ENCODE results near the gene TADA1.
"Not testable (repeated sequence)": the region's sequence is repeated elsewhere in the genome, so short reads cannot be mapped to it uniquely, and the experiment has no call there.

TADA1 gene

GRCh38 chr1:166900987-166901386 lies 24.9 kb upstream of the TADA1 start:
- DNase-seq (ENCODE audit: low read depth, low spot score) = no peak
- no peak overlapping the region for H3K4me3 ChIP-seq (ENCODE audit: low read length)

GRCh38 chr1:166899769-166900168 lies 23.7 kb upstream of the TADA1 start:
- no peak overlapping the region for H3K4me3 ChIP-seq (ENCODE audit: low read length)
- no peak for DNase-seq (ENCODE audit: low read depth, low spot score)

GRCh38 chr1:166895766-166896165 lies 19.7 kb upstream of the TADA1 start:
- H3K4me3 ChIP-seq (ENCODE audit: low read length) = no peak overlapping the region
- DNase-seq (ENCODE audit: low read depth, low spot score) = no peak

- DNase-seq (ENCODE audit: low read depth, low spot score) = no peak
- no peak overlapping the region for H3K4me3 ChIP-seq (ENCODE audit: low read length)
Observed at GRCh38 chr1:166889776-166890175, 13.7 kb upstream of the TADA1 start.

GRCh38 chr1:166888373-166889111 lies 12.5 kb upstream of the TADA1 start:
- DNase-seq (ENCODE audit: low read depth, low spot score) = no peak

GRCh38 chr1:166884971-166885370 lies 8.9 kb upstream of the TADA1 start:
- no peak overlapping the region for H3K4me3 ChIP-seq (ENCODE audit: low read length)
- DNase-seq (ENCODE audit: low read depth, low spot score) = peak; percentile 24

More at GRCh38 chr1:166888373-166889111, 12.5 kb upstream of the TADA1 start:
- no peak overlapping the region for H3K4me3 ChIP-seq (ENCODE audit: low read length)

- DNase-seq (ENCODE audit: low read depth, low spot score) = no peak
- H3K4me3 ChIP-seq (ENCODE audit: low read length) = no peak overlapping the region
Observed at GRCh38 chr1:166884040-166884642, 8.1 kb upstream of the TADA1 start.

- DNase-seq (ENCODE audit: low read depth, low spot score) = no peak
Observed at GRCh38 chr1:166882893-166883292, 6.8 kb upstream of the TADA1 start.

GRCh38 chr1:166878173-166878917 lies 2.3 kb upstream of the TADA1 start:
- not testable (repeated sequence) for DNase-seq (ENCODE audit: low read depth, low spot score); H3K4me3 ChIP-seq (ENCODE audit: low read length)

More at GRCh38 chr1:166882893-166883292, 6.8 kb upstream of the TADA1 start:
- no peak overlapping the region for H3K4me3 ChIP-seq (ENCODE audit: low read length)

GRCh38 chr1:166876540-166876838 lies 425 bp upstream of the TADA1 start:
- H3K4me3 ChIP-seq (ENCODE audit: low read length) = peak overlapping the region; percentile 59
- DNase-seq (ENCODE audit: low read depth, low spot score) = no peak

GRCh38 chr1:166875302-166875733 lies 746 bp downstream of the TADA1 start:
- DNase-seq (ENCODE audit: low read depth, low spot score) = no peak
- peak overlapping the region; percentile 71 for H3K4me3 ChIP-seq (ENCODE audit: low read length)

- no peak overlapping the region for H3K4me3 ChIP-seq (ENCODE audit: low read length)
- no peak for DNase-seq (ENCODE audit: low read depth, low spot score)
Observed at GRCh38 chr1:166874464-166874863, 1.6 kb downstream of the TADA1 start.

GRCh38 chr1:166870584-166870983 lies 5.5 kb downstream of the TADA1 start:
- DNase-seq (ENCODE audit: low read depth, low spot score) = no peak
- H3K4me3 ChIP-seq (ENCODE audit: low read length) = no peak overlapping the region

- no peak overlapping the region for H3K4me3 ChIP-seq (ENCODE audit: low read length)
- no peak for DNase-seq (ENCODE audit: low read depth, low spot score)
Observed at GRCh38 chr1:166869318-166870099, 6.6 kb downstream of the TADA1 start.

- no peak overlapping the region for H3K4me3 ChIP-seq (ENCODE audit: low read length)
- DNase-seq (ENCODE audit: low read depth, low spot score) = no peak
Observed at GRCh38 chr1:166868639-166869038, 7.4 kb downstream of the TADA1 start.

GRCh38 chr1:166865926-166866325 lies 10.1 kb downstream of the TADA1 start:
- H3K4me3 ChIP-seq (ENCODE audit: low read length) = no peak overlapping the region
- DNase-seq (ENCODE audit: low read depth, low spot score) = no peak

- no peak overlapping the region for H3K4me3 ChIP-seq (ENCODE audit: low read length)
- DNase-seq (ENCODE audit: low read depth, low spot score) = no peak
Observed at GRCh38 chr1:166859597-166859996, 16.5 kb downstream of the TADA1 start.

GRCh38 chr1:166858726-166859419 lies 17.2 kb downstream of the TADA1 start:
- DNase-seq (ENCODE audit: low read depth, low spot score) = no peak
- no peak overlapping the region for H3K4me3 ChIP-seq (ENCODE audit: low read length)

GRCh38 chr1:166857995-166858394 lies 18.1 kb downstream of the TADA1 start:
- no peak overlapping the region for H3K4me3 ChIP-seq (ENCODE audit: low read length)
- DNase-seq (ENCODE audit: low read depth, low spot score) = no peak
